ENCODE data around the gene KIF25.

DNA sequence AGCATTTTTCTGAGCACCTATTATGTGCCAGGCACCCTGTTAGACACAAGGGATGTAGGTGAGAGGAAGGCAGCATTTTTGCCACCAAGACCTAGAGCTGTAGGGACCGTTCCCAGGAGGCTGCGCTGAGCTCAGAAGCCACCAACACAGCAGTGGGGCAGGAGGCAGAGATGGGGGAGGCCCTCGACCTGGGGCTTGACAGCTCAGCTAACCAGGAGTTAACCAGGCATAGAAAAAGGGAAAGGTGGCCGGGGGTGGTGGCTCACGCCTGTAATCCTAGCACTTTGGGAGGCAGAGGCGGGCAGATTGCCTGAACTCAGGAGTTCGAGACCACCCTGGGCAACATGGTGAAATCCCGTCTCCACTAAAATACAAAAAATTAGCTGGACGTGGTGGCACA is 29.5 kb downstream of the KIF25 start:
- no peak for TF ChIP-seq POLR2A (IDR thresholded peaks at IDR 0.05)
- TF ChIP-seq, protein P1, sequence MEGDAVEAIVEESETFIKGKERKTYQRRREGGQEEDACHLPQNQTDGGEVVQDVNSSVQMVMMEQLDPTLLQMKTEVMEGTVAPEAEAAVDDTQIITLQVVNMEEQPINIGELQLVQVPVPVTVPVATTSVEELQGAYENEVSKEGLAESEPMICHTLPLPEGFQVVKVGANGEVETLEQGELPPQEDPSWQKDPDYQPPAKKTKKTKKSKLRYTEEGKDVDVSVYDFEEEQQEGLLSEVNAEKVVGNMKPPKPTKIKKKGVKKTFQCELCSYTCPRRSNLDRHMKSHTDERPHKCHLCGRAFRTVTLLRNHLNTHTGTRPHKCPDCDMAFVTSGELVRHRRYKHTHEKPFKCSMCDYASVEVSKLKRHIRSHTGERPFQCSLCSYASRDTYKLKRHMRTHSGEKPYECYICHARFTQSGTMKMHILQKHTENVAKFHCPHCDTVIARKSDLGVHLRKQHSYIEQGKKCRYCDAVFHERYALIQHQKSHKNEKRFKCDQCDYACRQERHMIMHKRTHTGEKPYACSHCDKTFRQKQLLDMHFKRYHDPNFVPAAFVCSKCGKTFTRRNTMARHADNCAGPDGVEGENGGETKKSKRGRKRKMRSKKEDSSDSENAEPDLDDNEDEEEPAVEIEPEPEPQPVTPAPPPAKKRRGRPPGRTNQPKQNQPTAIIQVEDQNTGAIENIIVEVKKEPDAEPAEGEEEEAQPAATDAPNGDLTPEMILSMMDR (IDR thresholded peaks at IDR 0.05): no peak
